Fibroblast of the conjunctiva (primary cell): ENCODE data around the gene ANKRD39.

ENCODE experiments used
- DNase-seq: peaks from one replicate; pipeline ENCODE4 v3.0.0-alpha.2; 2010; ENCODE audit warnings: low read depth

Gene ANKRD39

GRCh38 chr2:96887493-96888012 lies 29.7 kb upstream of the ANKRD39 start:
- DNase-seq = no peak

DNA sequence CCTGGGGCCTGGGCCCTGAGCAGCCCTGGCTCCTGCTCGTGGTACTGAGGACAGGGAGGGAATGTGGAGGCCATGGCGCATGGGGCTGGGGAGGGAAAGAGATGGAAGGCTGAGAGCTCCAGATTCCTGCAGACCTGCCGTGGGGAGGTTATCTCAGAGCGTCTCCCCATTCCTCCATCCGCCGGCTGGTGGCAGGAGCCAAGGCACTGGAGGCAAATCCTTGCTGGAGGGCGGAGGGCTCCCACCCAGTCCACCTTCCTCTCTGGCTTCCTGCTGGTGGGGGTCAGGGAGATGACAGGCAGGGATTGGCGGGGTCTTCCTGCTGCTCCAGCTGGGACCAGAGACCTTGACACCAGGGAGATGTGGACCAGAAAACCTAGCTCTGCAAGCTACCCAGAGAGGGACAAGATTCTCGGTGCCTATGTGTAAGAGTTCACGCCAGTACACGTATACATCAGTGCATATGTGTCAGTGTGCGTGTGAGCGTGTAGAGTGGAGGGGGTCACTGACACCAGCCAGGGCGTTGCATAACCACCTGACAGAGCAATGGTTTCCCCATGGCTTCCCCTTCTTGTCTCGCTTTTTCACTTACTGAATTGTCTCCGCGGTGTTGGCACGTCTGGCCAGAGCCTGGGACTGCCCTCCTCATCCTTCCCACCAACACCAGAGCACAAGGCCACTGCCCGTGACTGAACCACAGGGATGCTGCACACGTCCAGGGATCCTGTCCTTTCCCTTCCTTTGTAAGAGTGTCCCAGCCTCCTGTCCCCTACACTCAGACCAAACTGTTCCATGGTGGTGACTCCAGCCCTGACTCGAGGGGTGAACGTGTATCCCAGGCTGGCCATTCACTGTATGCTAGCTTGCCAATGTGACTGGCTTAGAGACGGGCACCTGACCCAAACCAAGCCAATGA lies 27.9 kb upstream of the ANKRD39 start:
- DNase-seq = no peak

DNA sequence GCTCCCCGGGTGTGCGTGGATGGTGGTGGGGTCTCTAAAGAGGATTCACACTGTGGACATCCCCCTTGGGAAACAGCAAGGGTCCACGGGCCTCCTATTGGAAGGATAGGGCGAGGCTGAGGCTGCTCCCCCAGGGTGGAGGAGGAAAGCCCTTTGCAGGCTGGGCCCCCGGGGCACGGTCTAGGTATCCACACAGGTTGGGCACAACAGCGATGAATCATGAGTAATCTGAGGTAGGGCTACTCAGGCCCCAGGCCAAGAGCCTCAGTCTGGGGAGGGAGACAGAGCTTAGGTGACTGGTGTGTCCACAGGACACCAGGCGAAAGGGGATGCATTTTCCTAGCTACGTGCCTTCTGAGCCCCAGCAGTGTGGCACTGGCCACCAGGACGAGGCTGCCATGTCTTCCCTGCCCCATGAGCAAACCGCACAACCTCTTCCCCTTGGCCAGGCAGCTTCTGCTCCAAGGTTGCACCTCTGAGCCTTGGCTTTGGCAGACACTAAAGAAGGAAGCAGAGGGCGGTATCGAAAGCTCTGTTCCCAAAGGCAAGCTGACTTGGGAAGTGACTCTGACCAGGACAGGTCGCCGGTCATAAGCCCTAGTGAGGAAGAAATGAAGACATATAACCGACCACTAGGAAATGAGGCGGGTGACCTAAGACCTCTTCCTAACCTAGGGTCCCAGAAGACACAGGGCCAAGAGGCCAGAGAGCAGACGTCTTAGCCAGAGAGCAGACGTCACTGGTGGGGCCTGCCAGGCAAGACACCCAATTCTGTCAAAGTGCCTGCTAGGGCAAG lies 26.7 kb upstream of the ANKRD39 start:
- DNase-seq = no peak

- no peak for DNase-seq
These were observed 25.5 kb upstream of the ANKRD39 start for GRCh38 chr2:96883306-96883705.

DNA sequence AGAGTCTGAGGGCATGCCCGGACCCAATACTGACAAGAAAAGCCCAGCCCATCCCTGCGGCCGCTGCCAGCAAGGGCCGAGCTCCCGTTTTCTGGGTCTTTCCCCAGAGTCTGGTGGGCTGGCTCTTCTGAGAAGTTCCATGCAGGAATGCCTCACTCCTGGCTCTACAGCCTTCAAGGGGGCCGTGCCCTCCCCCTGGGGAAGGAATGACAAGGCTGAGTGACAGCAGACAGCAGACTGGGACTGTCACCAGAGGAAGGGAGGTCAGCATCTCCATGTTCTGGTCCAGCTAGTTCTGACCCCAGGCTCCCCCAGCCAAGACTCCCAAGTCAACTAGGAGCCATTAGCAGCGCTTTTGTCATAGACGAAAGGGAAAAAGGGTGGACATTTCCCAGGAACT lies 25.1 kb upstream of the ANKRD39 start:
- no peak for DNase-seq

- DNase-seq = no peak
These were observed 24.4 kb upstream of the ANKRD39 start for GRCh38 chr2:96882230-96882629.

- no peak for DNase-seq
These were observed 23.8 kb upstream of the ANKRD39 start for GRCh38 chr2:96881349-96882195.

- DNase-seq = no peak
These were observed 23.1 kb upstream of the ANKRD39 start for GRCh38 chr2:96880891-96881273.

DNA sequence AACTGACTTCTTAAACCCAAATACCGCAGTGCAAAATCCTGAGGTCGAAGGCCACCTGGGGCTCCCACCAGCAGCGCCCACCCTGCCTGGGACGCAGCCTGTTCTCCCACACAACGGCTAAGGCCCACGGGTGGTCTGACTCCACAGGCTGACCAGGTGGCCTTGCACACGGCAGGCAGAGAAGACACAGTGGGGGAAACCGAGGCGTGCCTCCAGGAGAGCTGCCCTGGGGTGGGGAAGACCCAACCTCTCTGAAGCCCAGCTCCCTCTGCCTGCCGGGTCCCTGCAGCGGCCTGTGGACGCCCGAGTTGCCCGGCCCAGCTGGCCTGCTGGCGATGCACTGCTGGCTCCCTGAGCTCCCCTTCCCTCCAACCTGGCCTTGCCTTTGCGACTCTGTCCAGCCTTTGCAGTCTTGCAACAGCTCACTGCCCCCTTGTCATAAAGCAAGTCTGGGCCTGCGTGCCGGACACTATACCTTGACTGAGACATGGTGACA lies 21.8 kb upstream of the ANKRD39 start:
- DNase-seq = no peak

- DNase-seq = no peak
These were observed 21.2 kb upstream of the ANKRD39 start for GRCh38 chr2:96878796-96879544.

- DNase-seq = no peak
These were observed 20.4 kb upstream of the ANKRD39 start for GRCh38 chr2:96878171-96878570.

DNA sequence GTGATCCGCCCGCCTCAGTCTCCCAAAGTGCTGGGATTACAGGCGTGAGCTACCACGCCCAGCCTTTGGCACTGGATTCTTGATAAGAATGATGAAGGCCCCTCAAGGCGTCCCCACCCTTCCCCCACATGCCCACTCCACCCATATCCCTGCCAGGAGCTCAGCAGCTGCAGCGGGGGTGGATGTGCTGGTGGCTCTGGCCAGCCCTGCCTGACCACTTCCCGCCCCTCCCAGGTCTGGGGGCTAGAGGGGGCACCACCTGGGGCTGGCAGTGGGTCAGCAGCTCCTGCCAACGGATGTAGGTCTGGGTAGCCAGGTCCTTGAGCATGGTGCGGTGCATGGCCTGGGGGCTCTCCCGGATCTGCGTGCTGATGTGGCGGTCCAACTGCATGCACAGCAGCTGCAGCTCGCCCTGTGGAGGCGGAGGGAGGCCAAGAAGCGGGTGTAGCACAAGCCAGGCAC lies 19.8 kb upstream of the ANKRD39 start:
- no peak for DNase-seq

DNA sequence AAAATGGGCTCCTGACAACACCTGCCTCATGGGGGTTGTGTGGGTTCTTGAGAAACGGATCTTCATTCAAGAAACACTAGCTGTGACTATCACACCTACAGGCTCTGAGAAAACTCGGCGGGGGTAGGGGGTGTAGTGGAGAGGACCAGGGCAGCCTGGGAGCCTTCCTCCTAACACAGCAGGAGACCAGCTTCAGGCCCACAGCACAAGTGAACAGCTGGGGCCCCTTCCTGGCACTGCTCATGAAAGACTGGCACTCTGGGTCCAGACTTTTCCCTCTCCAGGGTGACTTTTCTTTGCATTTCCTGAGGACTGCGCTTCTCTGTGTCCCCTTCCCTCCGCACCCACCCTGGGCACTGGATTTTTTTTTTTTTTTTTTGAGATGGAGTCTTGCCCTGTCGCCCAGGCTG lies 19.2 kb upstream of the ANKRD39 start:
- DNase-seq = no peak

DNA sequence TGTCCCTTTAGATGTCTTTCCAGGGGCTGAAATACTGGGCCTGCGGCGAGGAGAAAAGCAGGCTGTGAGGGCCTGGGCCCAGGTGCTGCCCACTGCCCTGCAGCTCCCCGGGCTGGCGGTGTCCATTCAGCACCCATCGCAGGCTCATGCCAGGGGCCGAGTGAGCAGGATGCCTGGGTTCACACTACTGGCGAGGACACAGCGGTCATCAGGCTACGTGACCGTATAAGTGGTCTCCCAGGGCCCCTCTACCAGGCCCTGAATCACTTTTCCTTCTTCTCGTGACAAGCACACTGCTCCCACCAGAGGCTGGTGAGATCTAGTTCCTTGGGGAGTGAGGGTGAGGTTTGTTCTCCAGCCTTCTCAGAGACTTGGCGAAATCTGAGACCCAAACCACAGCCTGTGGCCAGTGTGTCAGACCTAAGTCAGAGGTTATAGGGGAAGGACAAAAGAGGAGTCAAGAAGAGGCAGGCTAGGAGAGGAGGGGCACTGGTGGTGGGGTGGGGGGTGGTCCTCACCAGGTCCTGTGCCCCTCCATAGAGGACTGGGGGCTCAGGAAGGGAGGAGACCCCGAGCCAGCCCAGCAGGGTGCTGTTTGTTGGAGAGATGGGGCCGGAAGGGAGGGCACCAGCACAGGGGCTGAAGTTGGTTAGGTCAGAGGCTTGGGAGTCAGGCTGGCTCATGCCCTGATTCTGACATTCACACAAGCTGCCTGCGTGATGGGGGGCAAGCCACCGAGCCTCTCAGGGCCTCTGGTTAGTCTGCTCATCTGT lies 18.6 kb upstream of the ANKRD39 start:
- no peak for DNase-seq

DNA sequence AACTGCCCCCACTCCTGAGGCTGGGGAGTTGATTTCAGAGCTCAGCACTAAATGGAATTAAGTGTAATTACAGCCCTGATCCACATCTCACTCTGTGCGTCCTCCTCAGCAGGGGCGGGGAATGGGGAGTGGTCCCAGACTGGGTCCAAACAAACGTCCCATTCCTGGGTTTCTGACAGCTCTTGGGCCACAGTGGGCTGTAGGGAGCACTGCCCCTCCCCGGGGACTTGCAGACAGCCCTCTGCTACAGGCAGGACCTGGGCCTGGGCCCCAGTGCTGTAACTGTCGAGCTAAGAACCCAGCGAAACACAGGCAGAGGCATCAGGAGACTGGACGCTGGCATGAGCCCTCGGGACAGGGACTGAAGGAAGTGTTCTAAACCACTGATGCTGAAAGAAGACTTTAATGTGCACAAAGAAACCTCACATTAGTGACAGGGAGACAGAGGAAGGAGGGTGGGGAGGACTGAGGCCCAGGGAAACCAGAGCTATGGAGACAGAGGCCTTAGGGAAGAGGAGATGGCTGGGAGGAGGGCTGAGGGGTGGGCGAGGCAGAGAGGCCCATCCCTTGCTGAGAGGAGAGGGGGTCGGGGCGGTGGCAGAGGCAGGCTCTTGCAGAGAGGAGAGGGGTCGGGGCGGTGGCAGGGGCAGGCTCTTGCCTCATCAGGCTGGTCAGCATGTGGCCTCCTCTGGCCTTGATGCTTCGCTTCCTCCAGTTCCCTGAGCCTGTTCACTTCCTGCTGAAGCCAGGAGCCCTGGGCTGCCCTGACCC lies 17.9 kb upstream of the ANKRD39 start:
- DNase-seq = no peak

DNA sequence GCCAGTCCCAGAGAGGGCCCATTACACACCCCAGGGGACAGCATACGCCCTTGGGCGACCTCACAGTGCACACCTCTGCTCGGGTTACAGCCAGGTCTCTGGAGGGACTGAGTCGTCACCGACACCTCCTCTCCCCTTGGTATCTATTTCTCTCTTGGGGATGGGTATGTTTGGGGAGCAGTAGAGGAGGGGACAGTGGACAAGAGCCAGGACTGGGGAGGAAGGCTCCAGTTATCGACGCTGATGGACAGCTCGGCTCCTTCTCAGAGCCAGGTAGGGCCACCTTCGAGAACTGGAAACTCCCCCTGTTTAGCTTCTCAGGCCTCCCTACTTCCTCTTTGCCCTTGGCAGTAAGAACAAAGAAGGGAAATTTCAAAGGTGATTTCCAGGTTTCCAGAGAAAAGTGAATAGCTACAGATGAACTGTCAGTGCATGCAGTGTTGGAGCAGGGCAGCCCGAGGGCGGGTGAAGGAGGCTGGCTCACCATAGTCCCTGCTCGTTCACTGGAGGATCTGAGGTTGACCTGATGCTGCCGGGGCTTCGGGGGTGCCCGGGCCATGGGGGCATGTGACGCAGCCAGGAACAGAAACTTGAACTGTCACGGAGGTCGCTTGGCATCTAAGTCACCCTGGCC lies 16.5 kb upstream of the ANKRD39 start:
- no peak for DNase-seq

GRCh38 chr2:96873651-96874096 lies 15.9 kb upstream of the ANKRD39 start:
- no peak for DNase-seq

DNA sequence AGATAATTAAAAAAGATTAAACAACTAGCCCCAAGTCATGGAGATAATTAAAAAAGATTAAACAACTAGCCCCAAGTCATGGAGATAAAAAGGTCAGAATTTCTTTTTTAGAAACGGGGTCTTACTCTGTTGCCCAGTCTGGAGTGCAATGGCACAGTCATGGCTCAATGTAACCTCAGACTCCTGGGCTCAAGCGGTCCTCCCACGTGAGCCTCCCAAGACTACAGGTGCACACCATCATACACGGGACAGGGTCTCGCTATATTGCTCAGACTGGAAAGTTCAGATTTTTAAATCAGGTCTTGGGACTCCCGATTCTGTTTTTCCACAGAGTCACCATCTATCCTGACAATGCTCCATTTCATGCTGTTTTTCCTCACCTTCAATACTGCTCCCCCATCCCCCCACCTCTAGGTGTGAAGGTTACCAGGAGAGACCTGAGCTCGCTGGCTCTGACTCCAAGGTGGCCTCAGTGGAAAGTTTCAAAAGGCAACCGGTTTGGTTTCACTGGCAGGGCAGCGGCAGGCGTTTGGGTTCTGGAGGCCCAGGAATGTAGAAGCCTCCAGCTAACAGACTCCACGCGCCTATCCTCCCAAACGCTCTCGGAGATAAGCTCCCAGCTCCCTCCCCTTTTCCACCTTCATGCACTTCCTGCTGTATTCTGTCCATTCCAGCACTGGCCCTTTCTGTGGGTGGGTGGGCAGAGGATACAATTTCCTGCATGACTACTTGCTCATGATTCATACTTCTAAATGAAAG lies 15.0 kb upstream of the ANKRD39 start:
- DNase-seq = no peak
